ENCODE measurements around the gene ECE1.
A peak's percentile ranks its signal among the peaks of the same experiment; 100 is the strongest.

Gene ECE1

GRCh38 chr1:21307663-21308305 lies 17.5 kb upstream of the ECE1 start:
- no peak for DNase-seq

GRCh38 chr1:21307210-21307609 lies 16.9 kb upstream of the ECE1 start:
- no peak for DNase-seq

- no peak for DNase-seq
Measured at GRCh38 chr1:21305900-21306189, 15.6 kb upstream of the ECE1 start.

- DNase-seq, result no peak
Measured at GRCh38 chr1:21305155-21305899, 15.1 kb upstream of the ECE1 start.

GRCh38 chr1:21304488-21304887 lies 14.2 kb upstream of the ECE1 start:
- no peak for DNase-seq

- no peak for DNase-seq
Measured at GRCh38 chr1:21302747-21303715, 12.8 kb upstream of the ECE1 start.

- no peak for DNase-seq
Measured at GRCh38 chr1:21301794-21302440, 11.7 kb upstream of the ECE1 start.

- DNase-seq, result no peak
Measured at GRCh38 chr1:21300774-21301173, 10.5 kb upstream of the ECE1 start.

- no peak for DNase-seq
Measured at GRCh38 chr1:21299780-21300395, 9.6 kb upstream of the ECE1 start.

GRCh38 chr1:21298981-21299391 lies 8.7 kb upstream of the ECE1 start:
- DNase-seq, result no peak

GRCh38 chr1:21297975-21298374 lies 7.7 kb upstream of the ECE1 start:
- peak; percentile 21 for DNase-seq

- DNase-seq, result no peak
Measured at GRCh38 chr1:21296509-21297354, 6.5 kb upstream of the ECE1 start.

GRCh38 chr1:21295545-21295944 lies 5.3 kb upstream of the ECE1 start:
- DNase-seq, result no peak

- no peak for DNase-seq
Measured at GRCh38 chr1:21295002-21295401, 4.7 kb upstream of the ECE1 start.

GRCh38 chr1:21294266-21294989 lies 4.2 kb upstream of the ECE1 start:
- DNase-seq, result no peak

- DNase-seq, result no peak
Measured at GRCh38 chr1:21293537-21294265, 3.4 kb upstream of the ECE1 start.

- no peak for DNase-seq
Measured at GRCh38 chr1:21292984-21293536, 2.8 kb upstream of the ECE1 start.

- no peak for DNase-seq
Measured at GRCh38 chr1:21292503-21292983, 2.3 kb upstream of the ECE1 start.

- no peak for DNase-seq
Measured at GRCh38 chr1:21291964-21292363, 1.7 kb upstream of the ECE1 start.

GRCh38 chr1:21291184-21291583 lies 921 bp upstream of the ECE1 start:
- no peak for DNase-seq
